GM12891 (cell line): ENCODE results near the gene ANO10.

ENCODE experiments used
- POLR2AphosphoS5 ChIP-seq: IDR thresholded peaks from 2 replicates; pipeline ENCODE4 v1.6.1; 2011; ENCODE audit warnings: low read depth, low read length, control low read depth
- TAF1 ChIP-seq: IDR thresholded peaks from 2 replicates; pipeline ENCODE4 v1.6.1; 2011; ENCODE audit warnings: low read depth, low read length, control low read depth

GRCh38 chr3:43620831-43621655 lies 768 bp downstream of the ANO10 start:
- TF ChIP-seq TAF1 (no peak), POLR2AphosphoS5 (no peak)
